Keratinocyte (primary cell): ENCODE data around the gene MAP3K14.

Experiments
- CTCF ChIP-seq, 3 experiments: IDR thresholded peaks in 1 of 3; conservative IDR thresholded peaks in 1 of 3; optimal IDR thresholded peaks in 1 of 3; 2 replicates in 2 of 3; 3 replicates in 1 of 3; pipeline versions ENCODE3 to v1.5.1; 2011; ENCODE audit warnings: low read length in 3 of 3, mild to moderate bottlenecking in 3 of 3, moderate library complexity in 2 of 3, control low read depth in 1 of 3, inconsistent platforms in 1 of 3; ENCODE audit not compliant: insufficient read depth in 2 of 3; ENCODE audit errors: extremely low read depth in 1 of 3
- EZH2 ChIP-seq: IDR thresholded peaks from one replicate; pipeline ENCODE4 v1.6.1; 2012; ENCODE audit warnings: inconsistent platforms, mild to moderate bottlenecking, low read length, moderate library complexity

DNA sequence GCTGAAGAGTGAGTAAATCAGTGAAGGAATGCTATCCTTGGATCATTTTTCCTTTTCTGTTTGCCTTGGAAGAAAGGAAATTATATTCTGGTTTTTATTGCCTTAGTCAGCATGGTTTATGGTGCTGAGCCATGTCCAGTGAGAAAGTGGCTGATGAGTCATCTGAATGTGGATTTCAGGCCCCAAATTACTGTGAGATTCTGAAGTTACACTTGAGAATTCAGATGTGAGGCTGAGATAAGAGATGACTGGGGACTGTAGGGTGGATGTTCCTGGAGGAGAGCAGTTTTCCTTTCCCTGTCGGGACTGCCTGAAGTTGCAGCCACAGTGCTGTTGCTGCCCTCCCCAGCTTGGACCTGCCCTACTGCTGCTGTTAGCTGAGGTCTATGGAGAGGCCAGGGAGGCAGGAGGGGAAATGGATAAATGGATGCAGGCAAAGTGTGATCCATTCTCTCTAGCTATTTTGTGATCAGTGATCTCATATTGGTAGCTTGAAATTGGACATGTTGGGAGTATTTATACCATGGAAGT is 4.2 kb upstream of the MAP3K14 start:
- TF ChIP-seq CTCF (optimal IDR thresholded peaks at IDR 0.05 in 1 of 3, IDR thresholded peaks at IDR 0.05 in 1 of 3, conservative IDR thresholded peaks at IDR 0.05 in 1 of 3; ENCODE audit: extremely low read depth in 1 of 3, insufficient read depth in 2 of 3, low read length in 3 of 3) (peak in 1 of 3 experiments; percentile 3), EZH2 (no peak)
